Measurements from ENCODE around the gene LRCH3. TPM values are rescaled to one million over a fixed set of nuclear protein-coding genes. Genes with fewer than 3 reads are reported as not detected.

LRCH3 gene
- polyA plus RNA-seq, 1 experiment = 113 TPM

DNA sequence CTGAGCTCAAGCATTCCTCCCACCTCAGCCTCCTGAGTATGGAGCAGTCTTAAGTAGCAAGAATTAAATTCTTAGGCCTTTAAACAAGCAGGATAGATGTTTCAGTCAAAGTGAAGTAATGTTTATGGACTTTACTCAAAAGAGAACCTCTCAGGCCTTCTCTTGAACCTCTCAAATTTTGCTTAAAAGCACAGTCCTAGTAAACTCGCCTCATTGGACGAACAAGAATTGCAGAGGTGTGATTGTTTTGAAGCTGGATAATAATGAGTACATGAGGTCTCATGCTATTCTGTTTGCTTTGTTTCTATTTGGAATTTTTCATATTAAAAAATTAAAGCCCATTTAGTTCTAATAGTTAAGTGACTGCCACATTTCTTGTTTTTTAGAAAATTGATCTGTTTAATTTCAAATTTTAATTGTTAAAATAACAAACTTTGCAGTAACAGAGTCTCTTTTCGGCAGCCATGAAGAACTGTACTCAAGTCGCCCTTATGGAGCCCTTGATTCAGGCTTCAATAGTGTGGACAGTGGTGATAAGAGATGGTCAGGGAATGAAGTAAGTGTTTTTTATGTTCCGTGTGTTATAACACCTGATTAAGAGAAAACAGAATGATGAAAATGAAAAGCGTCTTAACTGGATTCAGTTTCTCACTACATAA, 39.4 kb downstream of the LRCH3 start:
- CTCF ChIA-PET = no interaction called here
- TF ChIP-seq, protein P1, sequence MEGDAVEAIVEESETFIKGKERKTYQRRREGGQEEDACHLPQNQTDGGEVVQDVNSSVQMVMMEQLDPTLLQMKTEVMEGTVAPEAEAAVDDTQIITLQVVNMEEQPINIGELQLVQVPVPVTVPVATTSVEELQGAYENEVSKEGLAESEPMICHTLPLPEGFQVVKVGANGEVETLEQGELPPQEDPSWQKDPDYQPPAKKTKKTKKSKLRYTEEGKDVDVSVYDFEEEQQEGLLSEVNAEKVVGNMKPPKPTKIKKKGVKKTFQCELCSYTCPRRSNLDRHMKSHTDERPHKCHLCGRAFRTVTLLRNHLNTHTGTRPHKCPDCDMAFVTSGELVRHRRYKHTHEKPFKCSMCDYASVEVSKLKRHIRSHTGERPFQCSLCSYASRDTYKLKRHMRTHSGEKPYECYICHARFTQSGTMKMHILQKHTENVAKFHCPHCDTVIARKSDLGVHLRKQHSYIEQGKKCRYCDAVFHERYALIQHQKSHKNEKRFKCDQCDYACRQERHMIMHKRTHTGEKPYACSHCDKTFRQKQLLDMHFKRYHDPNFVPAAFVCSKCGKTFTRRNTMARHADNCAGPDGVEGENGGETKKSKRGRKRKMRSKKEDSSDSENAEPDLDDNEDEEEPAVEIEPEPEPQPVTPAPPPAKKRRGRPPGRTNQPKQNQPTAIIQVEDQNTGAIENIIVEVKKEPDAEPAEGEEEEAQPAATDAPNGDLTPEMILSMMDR (IDR thresholded peaks at IDR 0.05; ENCODE audit: low read depth, low read length) = no peak
- no peak for DNase-seq (ENCODE audit: low read depth, low spot score)
- Histone ChIP-seq H3K9me3 (ENCODE audit: control insufficient read depth, insufficient read depth, low read length) (no peaks in the 10 kb centered on the region), H3K27ac (ENCODE audit: low read depth, low read length) (no peak overlapping the region), H3K4me3 (ENCODE audit: low read depth, low read length) (no peak overlapping the region), H3K27me3 (ENCODE audit: control insufficient read depth, insufficient read depth, low read length) (no peaks in the 10 kb centered on the region)
- POLR2A ChIA-PET = no interaction called here

GRCh38 chr3:197830967-197831313, 39.9 kb downstream of the LRCH3 start:
- DNase-seq (ENCODE audit: low read depth, low spot score) = no peak
- POLR2A ChIA-PET = no interaction called here
- no peak overlapping the region for H3K4me3 ChIP-seq (ENCODE audit: low read depth, low read length)
- no peaks in the 10 kb centered on the region for H3K27me3 ChIP-seq (ENCODE audit: control insufficient read depth, insufficient read depth, low read length)
- H3K27ac ChIP-seq (ENCODE audit: low read depth, low read length) = no peak overlapping the region
- H3K9me3 ChIP-seq (ENCODE audit: control insufficient read depth, insufficient read depth, low read length) = no peaks in the 10 kb centered on the region
- TF ChIP-seq, protein P1 (IDR thresholded peaks at IDR 0.05; ENCODE audit: low read depth, low read length) = no peak
- CTCF ChIA-PET = no interaction called here

- TF ChIP-seq, protein P1 (IDR thresholded peaks at IDR 0.05; ENCODE audit: low read depth, low read length) = no peak
- Histone ChIP-seq H3K27ac (ENCODE audit: low read depth, low read length) (no peak overlapping the region), H3K9me3 (ENCODE audit: control insufficient read depth, insufficient read depth, low read length) (no peaks in the 10 kb centered on the region), H3K27me3 (ENCODE audit: control insufficient read depth, insufficient read depth, low read length) (no peaks in the 10 kb centered on the region), H3K4me3 (ENCODE audit: low read depth, low read length) (no peak overlapping the region)
- ChIA-PET CTCF (no interaction called here), POLR2A (no interaction called here)
- no peak for DNase-seq (ENCODE audit: low read depth, low spot score)
Observed at GRCh38 chr3:197833930-197834715, 43.1 kb downstream of the LRCH3 start.

GRCh38 chr3:197835509-197835908, 44.5 kb downstream of the LRCH3 start:
- H3K4me3 ChIP-seq (ENCODE audit: low read depth, low read length) = no peak overlapping the region
- ChIA-PET CTCF (no interaction called here), POLR2A (interaction anchor here (0.7 kb wide), 1 partner anchor 104 kb away, joined by 9 read pairs; no protein-coding TSS in a partner anchor)
- H3K27me3 ChIP-seq (ENCODE audit: control insufficient read depth, insufficient read depth, low read length) = no peaks in the 10 kb centered on the region
- no peak overlapping the region for H3K27ac ChIP-seq (ENCODE audit: low read depth, low read length)
- DNase-seq (ENCODE audit: low read depth, low spot score) = no peak
- no peaks in the 10 kb centered on the region for H3K9me3 ChIP-seq (ENCODE audit: control insufficient read depth, insufficient read depth, low read length)
- TF ChIP-seq, protein P1 (IDR thresholded peaks at IDR 0.05; ENCODE audit: low read depth, low read length) = no peak

DNA sequence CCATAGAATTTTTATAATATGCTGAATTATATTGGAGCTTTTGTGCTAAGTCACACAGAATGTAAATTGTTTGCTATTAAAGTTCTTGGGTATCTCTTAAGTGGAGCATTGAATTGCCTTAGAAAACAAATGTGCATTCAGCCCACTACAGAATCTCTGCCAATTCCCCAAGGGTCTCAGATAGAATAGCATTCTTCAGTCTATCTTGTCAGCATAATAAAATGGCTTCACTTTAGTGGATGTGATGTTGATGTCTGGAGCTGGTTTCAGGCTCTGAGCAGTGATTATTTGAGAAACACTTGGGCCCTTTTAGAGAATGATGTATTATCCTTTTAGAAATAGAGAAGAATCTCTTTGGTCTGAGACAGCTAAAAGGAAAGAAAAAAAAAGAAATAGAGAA, 45.2 kb downstream of the LRCH3 start:
- TF ChIP-seq, protein P1 (IDR thresholded peaks at IDR 0.05; ENCODE audit: low read depth, low read length) = no peak
- CTCF ChIA-PET = no interaction called here
- no peak for DNase-seq (ENCODE audit: low read depth, low spot score)
- POLR2A ChIA-PET = no interaction called here
- H3K9me3 ChIP-seq (ENCODE audit: control insufficient read depth, insufficient read depth, low read length) = no peaks in the 10 kb centered on the region
- H3K27me3 ChIP-seq (ENCODE audit: control insufficient read depth, insufficient read depth, low read length) = no peaks in the 10 kb centered on the region
- H3K27ac ChIP-seq (ENCODE audit: low read depth, low read length) = no peak overlapping the region
- H3K4me3 ChIP-seq (ENCODE audit: low read depth, low read length) = no peak overlapping the region
